Neural progenitor cell (in vitro differentiated cells): ENCODE results near the gene TMEM30B. TPM values are rescaled to one million over a fixed set of nuclear protein-coding genes. Genes with fewer than 3 reads are reported as not detected.
"Not testable (repeated sequence)": the region's sequence is repeated elsewhere in the genome, so short reads cannot be mapped to it uniquely, and the experiment has no call there.

Source experiments
- DNase-seq: peaks from one replicate; pipeline ENCODE4 v3.0.0-alpha.2; 2016; ENCODE audit warnings: low spot score
- H2AFZ ChIP-seq: fragments of 200-600 bp; sonication (generic); replicated peaks from 2 replicates; pipeline ENCODE4 v1.6.1; 2016; ENCODE audit warnings: antibody characterized with exemption
- H3F3A ChIP-seq: fragments of 200-600 bp; sonication (generic); 2 replicates; pipeline ENCODE4 v1.6.1; 2016; ENCODE audit warnings: antibody characterized with exemption, low read depth
- H3K27ac ChIP-seq: fragments of 200-600 bp; sonication (generic); 2 replicates; pipeline ENCODE4 v1.5.1; 2016; ENCODE audit warnings: mild to moderate bottlenecking
- H3K27me3 ChIP-seq: fragments of 200-600 bp; sonication (generic); 2 replicates; pipeline ENCODE4 v1.6.1; 2016; ENCODE audit warnings: mild to moderate bottlenecking, moderate library complexity
- H3K36me3 ChIP-seq: fragments of 200-600 bp; sonication (generic); 2 replicates; pipeline ENCODE4 v1.5.1; 2016
- H3K4me1 ChIP-seq: fragments of 200-600 bp; sonication (generic); 2 replicates; pipeline ENCODE4 v1.6.1; 2016; ENCODE audit warnings: mixed run types
- H3K4me2 ChIP-seq: fragments of 200-600 bp; sonication (generic); 2 replicates; pipeline ENCODE4 v1.6.1; 2016
- H3K4me3 ChIP-seq: fragments of 200-600 bp; sonication (generic); 2 replicates; pipeline ENCODE4 v1.5.1; 2016
- H3K79me2 ChIP-seq: fragments of 200-600 bp; sonication (generic); 2 replicates; pipeline ENCODE4 v1.6.1; 2016; ENCODE audit warnings: low read depth
- H3K9ac ChIP-seq: fragments of 200-600 bp; sonication (generic); 2 replicates; pipeline ENCODE4 v1.6.1; 2016
- H3K9me3 ChIP-seq: fragments of 200-600 bp; sonication (generic); 2 replicates; pipeline ENCODE4 v1.5.1; 2016; ENCODE audit warnings: low read depth
- H4K20me1 ChIP-seq: fragments of 200-600 bp; sonication (generic); 2 replicates; pipeline ENCODE4 v1.6.1; 2016; ENCODE audit warnings: low read depth
- H3K27ac Mint-ChIP-seq: 3 replicates; pipeline ENCODE4 v1.8.0; 2021; ENCODE audit warnings: mixed read lengths
- H3K27me3 Mint-ChIP-seq: 2 replicates; pipeline ENCODE4 v1.8.0; 2022; ENCODE audit warnings: low read depth, mild to moderate bottlenecking, inconsistent platforms, moderate library complexity, mixed read lengths; ENCODE audit not compliant: insufficient read depth
- H3K36me3 Mint-ChIP-seq: 3 replicates; pipeline ENCODE4 v1.8.0; 2021; ENCODE audit warnings: mixed read lengths
- H3K4me1 Mint-ChIP-seq: 3 replicates; pipeline ENCODE4 v1.8.0; 2021; ENCODE audit warnings: mixed read lengths
- H3K4me3 Mint-ChIP-seq: 3 replicates; pipeline ENCODE4 v1.8.0; 2021; ENCODE audit warnings: mild to moderate bottlenecking, moderate library complexity, mixed read lengths
- H3K9me3 Mint-ChIP-seq: 3 replicates; pipeline ENCODE4 v1.8.0; 2020; ENCODE audit warnings: mixed read lengths
- EZH2 ChIP-seq: fragments of 200-600 bp; sonication (generic); IDR thresholded peaks from 2 replicates; pipeline ENCODE4 v1.6.1; 2017; ENCODE audit warnings: antibody characterized with exemption, mild to moderate bottlenecking, moderate library complexity
- EZH2phosphoT487 ChIP-seq: fragments of 200-600 bp; sonication (generic); IDR thresholded peaks from 2 replicates; pipeline ENCODE4 v1.6.1; 2017; ENCODE audit warnings: antibody characterized with exemption
- total RNA-seq: library from RNA; depleted of rRNA; stranded (reverse); fragments of >200 nt; gene quantifications from 2 replicates; pipeline ENCODE4 v1.2.3, GENCODE V29; 2015; ENCODE audit warnings: low replicate concordance
- TF ChIP-seq, protein P1 (sequence below): fragments of 200-600 bp; sonication (generic); IDR thresholded peaks from 2 replicates; pipeline ENCODE4 v1.5.1; 2017; ENCODE audit warnings: antibody characterized with exemption, mild to moderate bottlenecking

The TMEM30B gene
- total RNA-seq, 1 donor from 2014 or later: 0.07 TPM

DNA sequence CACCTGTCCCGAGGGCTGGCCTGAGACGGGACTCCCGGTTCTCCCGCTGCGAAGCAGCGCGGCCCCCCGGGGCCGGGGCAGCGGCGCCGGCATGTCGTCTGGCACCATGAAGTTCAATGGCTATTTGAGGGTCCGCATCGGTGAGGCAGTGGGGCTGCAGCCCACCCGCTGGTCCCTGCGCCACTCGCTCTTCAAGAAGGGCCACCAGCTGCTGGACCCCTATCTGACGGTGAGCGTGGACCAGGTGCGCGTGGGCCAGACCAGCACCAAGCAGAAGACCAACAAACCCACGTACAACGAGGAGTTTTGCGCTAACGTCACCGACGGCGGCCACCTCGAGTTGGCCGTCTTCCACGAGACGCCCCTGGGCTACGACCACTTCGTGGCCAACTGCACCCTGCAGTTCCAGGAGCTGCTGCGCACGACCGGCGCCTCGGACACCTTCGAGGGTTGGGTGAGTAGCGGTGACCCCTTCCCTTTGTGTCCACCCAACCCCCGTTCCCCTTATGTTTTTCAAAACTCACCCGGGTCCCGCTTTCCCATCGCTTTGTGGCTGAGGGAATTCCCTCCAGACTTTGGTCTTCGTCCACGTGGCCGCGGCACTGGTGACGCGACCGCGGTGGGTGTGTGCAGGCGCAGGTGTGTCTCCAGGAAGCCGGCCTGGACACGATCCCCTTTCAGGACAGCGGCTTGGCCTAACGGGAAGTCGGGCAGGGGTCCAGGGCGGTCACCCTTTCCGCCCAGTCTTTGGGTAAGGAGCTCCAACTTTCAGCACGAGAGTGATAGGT, 41.1 kb upstream of the TMEM30B start:
- Histone ChIP-seq H3K27ac (no peak overlapping the region), H3K9me3 (peaks cover 4% of the 10 kb centered on the region), H4K20me1 (no peaks in the 10 kb centered on the region), H3K9ac (no peak overlapping the region), H3K4me1 (peaks cover 12% of the 10 kb centered on the region), H3K4me3 (peak overlapping the region; percentile 67), H2AFZ (peak overlapping the region; percentile 98), H3K4me2 (peak overlapping the region; percentile 80), H3K79me2 (no peaks in the 10 kb centered on the region), H3K27me3 (peaks cover 60% of the 10 kb centered on the region), H3F3A (no peaks in the 10 kb centered on the region), H3K36me3 (no peaks in the 10 kb centered on the region)
- no peaks in the 10 kb centered on the region for H3K36me3 Mint-ChIP-seq
- DNase-seq: peak; percentile 15
- peaks cover 10% of the 10 kb centered on the region for H3K4me1 Mint-ChIP-seq
- H3K4me3 Mint-ChIP-seq: peak overlapping the region; percentile 77
- H3K27me3 Mint-ChIP-seq: peaks cover 25% of the 10 kb centered on the region
- H3K27ac Mint-ChIP-seq: no peak overlapping the region
- H3K9me3 Mint-ChIP-seq: peaks cover 19% of the 10 kb centered on the region
- TF ChIP-seq EZH2phosphoT487: peak; percentile 79
- peak; percentile 37 for TF ChIP-seq EZH2
- TF ChIP-seq, protein P1, sequence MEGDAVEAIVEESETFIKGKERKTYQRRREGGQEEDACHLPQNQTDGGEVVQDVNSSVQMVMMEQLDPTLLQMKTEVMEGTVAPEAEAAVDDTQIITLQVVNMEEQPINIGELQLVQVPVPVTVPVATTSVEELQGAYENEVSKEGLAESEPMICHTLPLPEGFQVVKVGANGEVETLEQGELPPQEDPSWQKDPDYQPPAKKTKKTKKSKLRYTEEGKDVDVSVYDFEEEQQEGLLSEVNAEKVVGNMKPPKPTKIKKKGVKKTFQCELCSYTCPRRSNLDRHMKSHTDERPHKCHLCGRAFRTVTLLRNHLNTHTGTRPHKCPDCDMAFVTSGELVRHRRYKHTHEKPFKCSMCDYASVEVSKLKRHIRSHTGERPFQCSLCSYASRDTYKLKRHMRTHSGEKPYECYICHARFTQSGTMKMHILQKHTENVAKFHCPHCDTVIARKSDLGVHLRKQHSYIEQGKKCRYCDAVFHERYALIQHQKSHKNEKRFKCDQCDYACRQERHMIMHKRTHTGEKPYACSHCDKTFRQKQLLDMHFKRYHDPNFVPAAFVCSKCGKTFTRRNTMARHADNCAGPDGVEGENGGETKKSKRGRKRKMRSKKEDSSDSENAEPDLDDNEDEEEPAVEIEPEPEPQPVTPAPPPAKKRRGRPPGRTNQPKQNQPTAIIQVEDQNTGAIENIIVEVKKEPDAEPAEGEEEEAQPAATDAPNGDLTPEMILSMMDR: no peak

DNA sequence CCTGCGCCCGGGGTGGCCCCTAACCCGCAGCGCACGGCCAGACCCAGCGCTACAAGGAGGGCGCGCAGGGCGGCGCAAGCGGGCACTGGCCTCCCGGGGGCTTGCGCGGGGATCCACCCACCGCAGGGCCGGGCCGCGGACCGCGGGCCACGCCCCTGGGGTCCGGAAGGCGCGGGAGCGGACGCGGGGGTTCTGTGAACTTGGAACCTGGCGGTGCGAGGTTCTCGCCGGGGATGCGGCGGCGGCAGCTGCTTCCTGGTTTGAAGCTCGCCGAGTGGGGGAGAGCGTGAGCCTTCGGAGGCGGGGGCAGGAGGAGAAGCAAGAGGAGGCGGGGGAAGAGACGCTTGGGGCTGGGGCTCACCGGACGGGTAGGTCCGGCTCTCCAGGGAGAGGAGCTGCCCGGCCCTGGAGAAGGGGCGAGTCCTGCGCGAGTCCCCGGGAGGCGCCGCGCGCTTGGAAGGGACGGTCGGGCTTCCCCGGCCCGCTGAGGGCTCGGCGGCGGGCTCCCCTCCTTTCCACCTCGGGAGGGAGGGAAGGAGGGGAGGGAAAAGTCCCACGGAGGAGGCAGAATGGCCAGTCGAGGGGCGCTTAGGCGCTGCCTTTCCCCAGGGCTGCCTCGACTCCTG, 40.4 kb upstream of the TMEM30B start, which contains the start of gene PRKCH:
Gene PRKCH (plus strand): TSS at position 195 of the 626 bp plus-strand sequence. CDS start 523 bp downstream, outside the sequence.
- peak within 1 kb of the TSS; percentile 80 for H3K4me2 ChIP-seq
- no peaks in the 10 kb centered on the region for H3K36me3 ChIP-seq
- H3K4me3 Mint-ChIP-seq: peak within 1 kb of the TSS; percentile 81
- H3K27ac Mint-ChIP-seq: no peak within 1 kb of the TSS
- DNase-seq: peak; percentile 73
- peaks cover 4% of the 10 kb centered on the region for H3K9me3 ChIP-seq
- H3K9ac ChIP-seq: no peak within 1 kb of the TSS
- no peaks in the 10 kb centered on the region for H3F3A ChIP-seq
- H3K4me3 ChIP-seq: peak within 1 kb of the TSS; percentile 67
- peaks cover 10% of the 10 kb centered on the region for H3K4me1 Mint-ChIP-seq
- H2AFZ ChIP-seq: peak within 1 kb of the TSS; percentile 98
- peaks cover 17% of the 10 kb centered on the region for H3K9me3 Mint-ChIP-seq
- TF ChIP-seq EZH2: peak; percentile 78
- TF ChIP-seq EZH2phosphoT487: peak; percentile 63
- TF ChIP-seq, protein P1: peak; percentile 31
- H3K27ac ChIP-seq: no peak within 1 kb of the TSS
- H3K36me3 Mint-ChIP-seq: no peaks in the 10 kb centered on the region
- H3K27me3 Mint-ChIP-seq: peaks cover 25% of the 10 kb centered on the region
- H3K4me1 ChIP-seq: peaks cover 12% of the 10 kb centered on the region
- peaks cover 60% of the 10 kb centered on the region for H3K27me3 ChIP-seq
- H4K20me1 ChIP-seq: no peaks in the 10 kb centered on the region
- H3K79me2 ChIP-seq: no peaks in the 10 kb centered on the region

DNA sequence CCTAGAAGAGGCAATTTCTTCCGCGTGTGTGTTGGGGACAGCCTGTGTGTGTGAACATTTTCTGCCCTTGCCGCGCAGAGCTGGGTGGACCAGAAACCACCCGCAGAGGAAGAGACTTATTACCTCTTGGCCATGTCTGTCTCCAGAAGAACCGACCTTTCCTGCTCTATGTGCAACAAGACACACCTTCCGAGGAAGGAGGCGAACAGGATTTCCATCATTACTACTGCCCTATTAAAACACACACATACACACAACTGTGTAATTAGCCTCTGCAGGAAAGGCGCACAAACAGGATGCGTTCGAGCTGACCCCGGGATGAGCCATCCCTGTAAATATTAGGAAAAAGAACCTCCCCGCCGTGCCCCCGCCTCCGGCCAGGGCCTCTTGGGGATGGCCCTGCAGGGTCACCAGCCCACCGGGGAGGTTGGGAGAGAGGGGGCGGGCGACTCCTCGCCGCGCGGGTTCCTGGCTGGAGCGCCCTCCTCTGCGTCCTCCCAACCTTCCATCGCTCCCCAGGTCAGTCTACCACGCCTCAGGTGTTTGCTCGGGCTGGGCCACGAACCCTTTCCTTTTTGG, 39.8 kb upstream of the TMEM30B start:
- H3K9me3 ChIP-seq: peaks cover under 1% of the 10 kb centered on the region
- Mint-ChIP-seq H3K36me3 (no peaks in the 10 kb centered on the region), H3K4me1 (peaks cover 10% of the 10 kb centered on the region), H3K9me3 (peaks cover 17% of the 10 kb centered on the region), H3K4me3 (peak overlapping the region; percentile 81), H3K27ac (no peak overlapping the region), H3K27me3 (peaks cover 25% of the 10 kb centered on the region)
- no peak for DNase-seq
- H3F3A ChIP-seq: no peaks in the 10 kb centered on the region
- H3K4me1 ChIP-seq: peaks cover 12% of the 10 kb centered on the region
- no peak overlapping the region for H3K9ac ChIP-seq
- peak overlapping the region; percentile 98 for H2AFZ ChIP-seq
- TF ChIP-seq, protein P1: no peak
- TF ChIP-seq EZH2phosphoT487 (no peak), EZH2 (no peak)
- no peaks in the 10 kb centered on the region for H3K79me2 ChIP-seq
- H4K20me1 ChIP-seq: no peaks in the 10 kb centered on the region
- peak overlapping the region; percentile 67 for H3K4me3 ChIP-seq
- H3K4me2 ChIP-seq: peak overlapping the region; percentile 80
- no peak overlapping the region for H3K27ac ChIP-seq
- peaks cover 60% of the 10 kb centered on the region for H3K27me3 ChIP-seq
- no peaks in the 10 kb centered on the region for H3K36me3 ChIP-seq

DNA sequence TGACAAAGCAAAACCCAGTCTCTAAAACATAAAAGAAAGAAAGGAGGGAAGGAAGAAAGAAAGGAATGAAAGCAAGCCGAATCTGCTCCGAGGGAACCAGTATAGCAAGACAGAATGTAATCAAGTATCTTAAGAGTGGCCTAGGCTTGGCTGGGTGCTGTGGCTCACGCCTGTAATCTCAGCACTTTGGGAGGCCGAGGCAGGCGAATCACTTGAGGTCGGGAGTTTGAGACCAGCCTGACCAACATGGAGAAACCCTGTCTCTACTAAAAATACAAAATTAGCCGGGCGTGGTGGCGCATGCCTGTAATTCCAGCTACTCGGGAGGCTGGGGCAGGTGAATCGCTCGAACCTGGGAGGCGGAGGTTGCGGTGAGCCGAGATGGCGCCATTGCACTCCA, 39.0 kb upstream of the TMEM30B start:
- H3K9me3 ChIP-seq, H2AFZ ChIP-seq, H3F3A ChIP-seq, H3K4me3 ChIP-seq, H3K4me2 ChIP-seq, H3K36me3 Mint-ChIP-seq, H3K27ac Mint-ChIP-seq, H3K79me2 ChIP-seq, H3K36me3 ChIP-seq, H3K27ac ChIP-seq, H3K9ac ChIP-seq, H4K20me1 ChIP-seq, DNase-seq, H3K4me3 Mint-ChIP-seq: not testable (repeated sequence)
- Mint-ChIP-seq H3K4me1 (peaks cover 10% of the 10 kb centered on the region), H3K9me3 (peaks cover 15% of the 10 kb centered on the region), H3K27me3 (peaks cover 25% of the 10 kb centered on the region)
- H3K27me3 ChIP-seq: peaks cover 59% of the 10 kb centered on the region
- peaks cover 12% of the 10 kb centered on the region for H3K4me1 ChIP-seq
